ENCODE measurements around the gene SERINC5. TPM values are rescaled to one million over a fixed set of nuclear protein-coding genes. Genes with fewer than 3 reads are reported as not detected.

SERINC5 gene
- total RNA-seq, 2 experiments from 2014 or later: 52.5 to 54.5 TPM

- peak overlapping the region; percentile 46 for H3K27ac Mint-ChIP-seq
- DNase-seq (no peak), ATAC-seq (peak; percentile 25)
- H3K4me3 Mint-ChIP-seq: no peak overlapping the region
- no peaks in the 10 kb centered on the region for H3K27me3 Mint-ChIP-seq (ENCODE audit: low read depth)
- H3K36me3 Mint-ChIP-seq (ENCODE audit: low read depth): peaks cover 80% of the 10 kb centered on the region
- H3K9me3 Mint-ChIP-seq (ENCODE audit: insufficient read depth): peaks cover 18% of the 10 kb centered on the region
- POLR2A ChIA-PET: interaction anchor here (0.6 to 2.1 kb wide), 3 partner anchors 16 to 47 kb away, joined by 3 to 15 read pairs (median 3); partner anchors contain the start of gene SERINC5
- H3K4me1 Mint-ChIP-seq (ENCODE audit: low read depth): peaks cover 51% of the 10 kb centered on the region
- CTCF ChIA-PET: interaction anchor here (0.7 to 2.2 kb wide), 2 partner anchors 11 to 46 kb away, joined by 3 to 5 read pairs; no protein-coding TSS in a partner anchor
These were observed 16.0 kb downstream of the SERINC5 start for GRCh38 chr5:80239680-80240367.

GRCh38 chr5:80238778-80239679 lies 16.8 kb downstream of the SERINC5 start:
- Mint-ChIP-seq H3K4me1 (ENCODE audit: low read depth) (peaks cover 58% of the 10 kb centered on the region), H3K9me3 (ENCODE audit: insufficient read depth) (peaks cover 18% of the 10 kb centered on the region), H3K4me3 (no peak overlapping the region), H3K27ac (peak overlapping the region; percentile 46), H3K36me3 (ENCODE audit: low read depth) (peaks cover 82% of the 10 kb centered on the region), H3K27me3 (ENCODE audit: low read depth) (no peaks in the 10 kb centered on the region)
- ATAC-seq (no peak), DNase-seq (no peak)
- ChIA-PET POLR2A (interaction anchor here (1.4 to 2.1 kb wide), 2 partner anchors 17 to 46 kb away, joined by 3 to 15 read pairs; partner anchors contain the start of gene SERINC5), CTCF (interaction anchor here (1.2 to 2.2 kb wide), 3 partner anchors 12 to 147 kb away, joined by 4 to 8 read pairs (median 5); no protein-coding TSS in a partner anchor)

GRCh38 chr5:80238097-80238496 lies 17.8 kb downstream of the SERINC5 start:
- peaks cover 15% of the 10 kb centered on the region for H3K9me3 Mint-ChIP-seq (ENCODE audit: insufficient read depth)
- H3K36me3 Mint-ChIP-seq (ENCODE audit: low read depth): peaks cover 74% of the 10 kb centered on the region
- ATAC-seq: peak; percentile 37
- H3K4me1 Mint-ChIP-seq (ENCODE audit: low read depth): peaks cover 60% of the 10 kb centered on the region
- DNase-seq: no peak
- no peak overlapping the region for H3K4me3 Mint-ChIP-seq
- ChIA-PET CTCF (interaction anchor here (1.2 to 2.2 kb wide), 3 partner anchors 13 to 146 kb away, joined by 4 to 8 read pairs (median 5); no protein-coding TSS in a partner anchor), POLR2A (interaction anchor here (0.6 to 2.1 kb wide), 2 partner anchors 17 to 24 kb away, joined by 4 to 15 read pairs; partner anchors contain the start of gene SERINC5)
- no peaks in the 10 kb centered on the region for H3K27me3 Mint-ChIP-seq (ENCODE audit: low read depth)
- no peak overlapping the region for H3K27ac Mint-ChIP-seq

GRCh38 chr5:80237243-80237642 lies 18.6 kb downstream of the SERINC5 start:
- Mint-ChIP-seq H3K36me3 (ENCODE audit: low read depth) (peaks cover 77% of the 10 kb centered on the region), H3K4me3 (no peak overlapping the region), H3K9me3 (ENCODE audit: insufficient read depth) (peaks cover 11% of the 10 kb centered on the region), H3K27me3 (ENCODE audit: low read depth) (no peaks in the 10 kb centered on the region), H3K27ac (no peak overlapping the region), H3K4me1 (ENCODE audit: low read depth) (peaks cover 64% of the 10 kb centered on the region)
- ChIA-PET CTCF (no interaction called here), POLR2A (no interaction called here)
- ATAC-seq (no peak), DNase-seq (no peak)

GRCh38 chr5:80234116-80234948 lies 21.5 kb downstream of the SERINC5 start:
- Mint-ChIP-seq H3K4me3 (no peak overlapping the region), H3K36me3 (ENCODE audit: low read depth) (peaks cover 57% of the 10 kb centered on the region), H3K4me1 (ENCODE audit: low read depth) (peaks cover 66% of the 10 kb centered on the region), H3K27ac (peak overlapping the region; percentile 42), H3K9me3 (ENCODE audit: insufficient read depth) (peaks cover 1% of the 10 kb centered on the region), H3K27me3 (ENCODE audit: low read depth) (no peaks in the 10 kb centered on the region)
- ChIA-PET POLR2A (no interaction called here), CTCF (interaction anchor here (0.6 kb wide), 1 partner anchor 1559 kb away, joined by 3 read pairs; no protein-coding TSS in a partner anchor)
- ATAC-seq: peak; percentile 33
- no peak for DNase-seq

GRCh38 chr5:80231693-80232092 lies 24.2 kb downstream of the SERINC5 start:
- no peak overlapping the region for H3K27ac Mint-ChIP-seq
- DNase-seq: no peak
- ChIA-PET POLR2A (interaction anchor here (0.7 kb wide), 1 partner anchor 15 kb away, joined by 3 read pairs; no protein-coding TSS in a partner anchor), CTCF (no interaction called here)
- H3K9me3 Mint-ChIP-seq (ENCODE audit: insufficient read depth): no peaks in the 10 kb centered on the region
- H3K36me3 Mint-ChIP-seq (ENCODE audit: low read depth): peaks cover 37% of the 10 kb centered on the region
- no peak overlapping the region for H3K4me3 Mint-ChIP-seq
- ATAC-seq: no peak
- peaks cover 57% of the 10 kb centered on the region for H3K4me1 Mint-ChIP-seq (ENCODE audit: low read depth)
- no peaks in the 10 kb centered on the region for H3K27me3 Mint-ChIP-seq (ENCODE audit: low read depth)

- Mint-ChIP-seq H3K4me1 (ENCODE audit: low read depth) (peaks cover 58% of the 10 kb centered on the region), H3K27me3 (ENCODE audit: low read depth) (no peaks in the 10 kb centered on the region), H3K9me3 (ENCODE audit: insufficient read depth) (no peaks in the 10 kb centered on the region), H3K4me3 (no peak overlapping the region), H3K36me3 (ENCODE audit: low read depth) (peaks cover 39% of the 10 kb centered on the region), H3K27ac (no peak overlapping the region)
- ChIA-PET POLR2A (interaction anchor here (0.7 kb wide), 1 partner anchor 14 kb away, joined by 3 read pairs; no protein-coding TSS in a partner anchor), CTCF (no interaction called here)
- DNase-seq (no peak), ATAC-seq (no peak)
These were observed 24.6 kb downstream of the SERINC5 start for GRCh38 chr5:80231243-80231642.

- no peaks in the 10 kb centered on the region for H3K9me3 Mint-ChIP-seq (ENCODE audit: insufficient read depth)
- no peak for ATAC-seq
- H3K4me3 Mint-ChIP-seq: no peak overlapping the region
- H3K36me3 Mint-ChIP-seq (ENCODE audit: low read depth): peaks cover 37% of the 10 kb centered on the region
- ChIA-PET CTCF (no interaction called here), POLR2A (no interaction called here)
- H3K27ac Mint-ChIP-seq: no peak overlapping the region
- DNase-seq: no peak
- peaks cover 60% of the 10 kb centered on the region for H3K4me1 Mint-ChIP-seq (ENCODE audit: low read depth)
- no peaks in the 10 kb centered on the region for H3K27me3 Mint-ChIP-seq (ENCODE audit: low read depth)
These were observed 25.4 kb downstream of the SERINC5 start for GRCh38 chr5:80230269-80230992.

- Mint-ChIP-seq H3K4me3 (no peak overlapping the region), H3K36me3 (ENCODE audit: low read depth) (peaks cover 38% of the 10 kb centered on the region), H3K9me3 (ENCODE audit: insufficient read depth) (no peaks in the 10 kb centered on the region), H3K27ac (no peak overlapping the region), H3K4me1 (ENCODE audit: low read depth) (peaks cover 64% of the 10 kb centered on the region), H3K27me3 (ENCODE audit: low read depth) (no peaks in the 10 kb centered on the region)
- ChIA-PET CTCF (no interaction called here), POLR2A (no interaction called here)
- ATAC-seq (no peak), DNase-seq (no peak)
These were observed 26.0 kb downstream of the SERINC5 start for GRCh38 chr5:80229902-80230255.

GRCh38 chr5:80227979-80228596 lies 27.8 kb downstream of the SERINC5 start:
- peaks cover 35% of the 10 kb centered on the region for H3K36me3 Mint-ChIP-seq (ENCODE audit: low read depth)
- DNase-seq (no peak), ATAC-seq (no peak)
- H3K27me3 Mint-ChIP-seq (ENCODE audit: low read depth): no peaks in the 10 kb centered on the region
- ChIA-PET CTCF (interaction anchor here (1.2 kb wide), 1 partner anchor 136 kb away, joined by 3 read pairs; no protein-coding TSS in a partner anchor), POLR2A (no interaction called here)
- no peaks in the 10 kb centered on the region for H3K9me3 Mint-ChIP-seq (ENCODE audit: insufficient read depth)
- no peak overlapping the region for H3K27ac Mint-ChIP-seq
- H3K4me1 Mint-ChIP-seq (ENCODE audit: low read depth): peaks cover 56% of the 10 kb centered on the region
- H3K4me3 Mint-ChIP-seq: no peak overlapping the region
